HG03280 (cell line): Measurements from ENCODE around the gene ITCH.
"Not testable (repeated sequence)": the region's sequence is repeated elsewhere in the genome, so short reads cannot be mapped to it uniquely, and the experiment has no call there.

Source experiments
- ATAC-seq: cut with Tn5 transposase; IDR thresholded peaks from one replicate; pipeline ENCODE4 v1.9.1; 2021; ENCODE audit warnings: mild to moderate bottlenecking, moderate library complexity; ENCODE audit not compliant: unreplicated experiment

The ITCH gene

DNA sequence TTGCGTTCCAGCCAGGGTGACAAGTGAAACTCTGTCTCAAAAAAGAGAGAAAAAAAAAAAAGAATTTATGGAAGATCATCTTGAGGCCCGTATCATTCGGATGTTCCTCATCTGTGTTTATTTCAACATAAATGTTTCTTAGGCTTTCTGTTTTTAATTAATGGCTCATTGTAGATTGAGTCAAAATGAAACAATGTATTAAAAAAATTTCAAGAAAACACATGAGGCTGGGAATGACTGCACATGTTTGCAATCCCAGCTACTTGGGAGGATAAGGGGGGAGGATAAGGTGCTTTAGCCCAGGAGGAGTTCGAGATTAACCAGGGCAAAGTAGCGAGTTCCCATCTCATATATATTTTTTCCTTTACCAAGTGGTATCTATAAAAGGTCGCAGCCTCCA, 47.3 kb downstream of the ITCH start:
- ATAC-seq: no peak

DNA sequence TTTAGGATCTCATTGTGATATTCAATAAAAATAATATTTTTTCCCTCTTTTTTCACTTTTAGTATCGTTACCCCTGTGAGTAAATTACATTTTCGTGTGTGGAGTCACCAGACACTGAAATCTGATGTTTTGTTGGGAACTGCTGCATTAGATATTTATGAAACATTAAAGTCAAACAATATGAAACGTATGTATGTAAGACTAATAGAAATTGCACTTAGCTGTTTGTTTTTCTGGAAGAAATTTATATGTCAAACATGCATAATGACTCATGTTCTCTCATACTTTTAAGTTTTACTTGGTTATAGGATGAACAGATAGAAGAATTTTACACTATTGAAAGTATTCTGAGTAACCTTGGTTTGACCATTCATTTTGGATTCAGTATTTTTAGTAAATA, 49.4 kb downstream of the ITCH start:
- no peak for ATAC-seq

DNA sequence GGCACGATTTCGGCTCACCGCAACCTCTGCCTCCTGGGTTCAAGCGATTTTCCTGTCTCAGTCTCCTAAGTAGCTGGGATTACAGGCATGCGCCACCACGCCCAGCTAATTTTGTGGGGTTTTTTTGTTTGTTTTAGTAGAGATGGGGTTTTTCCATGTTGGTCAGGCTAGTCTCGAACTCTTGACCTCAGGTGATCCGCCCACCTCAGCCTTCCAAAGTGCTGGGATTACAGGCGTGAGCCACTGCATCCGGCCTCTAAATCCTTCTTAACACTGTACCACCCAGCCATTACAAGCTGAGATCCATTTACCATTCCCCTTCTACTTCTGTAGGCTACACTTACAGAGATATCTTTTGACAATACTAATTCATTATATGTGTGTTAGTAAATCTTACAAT, 51.5 kb downstream of the ITCH start:
- not testable (repeated sequence) for ATAC-seq

DNA sequence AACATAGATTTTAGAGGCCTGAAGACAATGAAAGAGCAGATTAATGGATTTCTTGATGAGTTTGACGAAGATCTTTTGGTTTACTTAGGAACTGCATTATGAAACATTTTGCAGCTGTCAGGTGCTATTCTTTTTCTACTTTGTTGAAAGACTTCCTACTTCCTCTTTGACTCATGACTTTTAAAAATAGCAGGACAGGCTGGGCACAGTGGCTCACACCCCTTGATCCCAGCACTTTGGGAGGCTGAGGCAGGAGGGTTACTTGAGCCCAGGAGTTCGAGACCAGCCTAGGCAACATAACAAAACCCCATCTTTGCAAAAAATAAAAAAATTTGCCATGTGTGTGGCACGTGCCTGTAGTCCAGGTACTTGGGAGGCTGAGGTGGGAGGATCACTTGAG, 52.0 kb downstream of the ITCH start:
- ATAC-seq: peak; percentile 48

DNA sequence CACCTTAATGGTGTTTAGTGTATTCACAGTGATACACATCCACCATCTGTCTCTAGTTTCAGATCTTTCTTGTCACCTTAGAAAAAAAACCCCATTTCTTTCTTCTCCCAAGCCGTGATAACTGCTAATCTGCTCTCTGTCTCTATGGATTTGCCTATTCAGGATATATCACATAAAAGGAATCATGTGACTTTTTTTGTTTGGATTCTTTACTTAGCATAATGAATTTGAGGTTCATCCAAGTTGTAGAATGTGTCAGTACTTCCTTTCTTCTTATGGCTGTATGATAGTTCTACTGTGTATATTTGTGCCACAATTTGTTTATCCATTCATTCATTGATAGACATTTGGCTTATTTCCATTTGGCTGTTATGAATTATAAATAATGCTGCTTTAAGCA, 57.1 kb downstream of the ITCH start:
- ATAC-seq: no peak

DNA sequence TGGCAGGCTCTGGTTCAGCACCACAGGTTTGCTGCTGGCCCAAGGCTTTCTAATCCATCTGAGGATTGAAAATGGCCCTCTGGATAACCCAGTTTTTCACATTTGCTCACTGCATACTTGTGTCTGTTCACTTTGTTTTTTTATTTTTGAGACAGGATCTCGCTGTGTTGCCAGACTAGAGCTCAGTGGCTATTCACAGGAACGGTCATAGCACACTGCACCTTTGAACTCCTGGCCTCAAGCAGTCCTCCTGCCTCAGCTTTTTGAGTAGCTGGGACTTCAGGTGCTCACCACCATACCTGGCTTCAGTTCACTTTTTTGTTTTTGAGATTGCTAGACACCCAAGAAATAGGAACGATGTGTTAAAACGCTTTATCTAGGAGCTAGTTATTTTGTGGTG, 57.9 kb downstream of the ITCH start:
- ATAC-seq: no peak

DNA sequence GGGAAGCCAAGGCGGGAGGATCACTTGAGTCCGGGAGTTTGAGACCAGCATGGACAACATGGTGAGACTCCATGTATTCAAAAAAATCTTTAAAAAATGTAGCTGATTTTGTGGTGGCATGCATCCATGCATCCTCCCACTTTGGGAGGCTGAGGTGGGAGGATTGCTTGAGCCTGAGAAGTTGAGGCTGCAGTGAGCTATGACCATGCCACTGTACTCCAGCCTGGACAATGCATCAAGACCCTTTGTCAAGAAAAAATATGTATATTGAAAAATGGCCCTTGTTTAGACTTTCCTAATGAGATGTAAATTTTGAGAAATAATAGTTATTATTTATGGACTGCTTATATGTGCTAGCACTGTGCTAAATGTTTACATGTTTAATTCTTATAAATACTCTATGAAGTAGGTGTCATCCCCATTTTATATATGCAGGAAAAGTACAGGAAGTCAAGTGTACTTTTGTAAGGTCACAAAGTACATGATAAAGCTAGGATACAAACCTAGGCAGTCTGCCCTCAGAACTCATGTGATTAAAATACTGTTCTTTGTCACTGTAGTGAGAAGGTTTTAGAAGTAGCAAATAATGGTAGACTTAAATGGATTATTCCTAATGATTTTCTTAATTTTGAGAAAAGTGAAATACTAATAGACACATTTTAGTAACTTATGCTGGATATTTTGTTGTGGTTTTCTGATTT, 58.8 kb downstream of the ITCH start:
- ATAC-seq: no peak

DNA sequence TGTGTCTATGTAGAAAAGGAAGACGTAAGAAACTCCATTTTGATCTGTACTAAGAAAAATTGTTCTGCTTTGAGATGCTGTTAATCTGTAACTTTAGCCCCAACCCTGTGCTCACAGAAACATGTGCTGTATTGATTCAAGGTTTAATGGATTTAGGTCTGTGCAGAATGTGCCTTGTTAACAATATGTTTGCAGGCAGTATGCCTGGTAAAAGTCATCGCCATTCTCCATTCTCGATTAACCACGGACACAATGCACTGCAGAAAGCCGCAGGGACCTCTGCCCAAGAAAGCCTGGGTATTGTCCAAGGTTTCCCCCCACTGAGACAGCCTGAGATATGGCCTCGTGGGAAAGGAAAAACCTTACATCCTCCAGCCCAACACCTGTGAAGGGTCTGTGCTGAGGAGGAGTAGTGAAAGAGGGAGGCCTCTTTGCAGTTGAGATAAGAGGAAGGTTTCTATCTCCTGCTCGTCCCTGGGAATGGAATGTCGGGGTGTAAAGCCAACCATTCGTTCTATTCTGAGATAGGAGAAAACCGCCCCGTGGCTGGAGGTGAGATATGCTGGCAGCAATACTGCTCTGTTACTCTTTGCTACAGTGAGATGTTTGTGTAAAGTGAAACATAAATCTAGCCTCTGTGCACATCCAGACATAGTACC, 62.1 kb downstream of the ITCH start:
- not testable (repeated sequence) for ATAC-seq

DNA sequence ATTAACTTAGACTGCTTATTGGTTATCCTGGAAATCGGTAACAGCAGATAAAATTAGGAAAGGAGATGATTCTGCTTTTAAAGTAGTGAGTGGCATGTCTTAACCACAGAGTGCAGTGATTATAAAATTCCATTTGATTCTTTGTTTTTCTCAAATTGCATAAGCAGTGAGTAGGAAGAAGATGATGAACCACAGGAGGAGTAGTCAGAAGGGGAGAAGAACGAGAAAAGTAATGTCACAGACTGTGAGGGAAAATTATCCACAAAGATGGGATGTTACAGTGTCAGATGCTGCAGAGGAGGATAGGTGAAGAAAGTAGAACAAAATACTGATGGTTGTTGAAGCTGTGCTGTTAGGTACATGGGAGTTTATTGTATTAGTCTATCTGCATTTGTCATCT, 63.0 kb downstream of the ITCH start:
- no peak for ATAC-seq

DNA sequence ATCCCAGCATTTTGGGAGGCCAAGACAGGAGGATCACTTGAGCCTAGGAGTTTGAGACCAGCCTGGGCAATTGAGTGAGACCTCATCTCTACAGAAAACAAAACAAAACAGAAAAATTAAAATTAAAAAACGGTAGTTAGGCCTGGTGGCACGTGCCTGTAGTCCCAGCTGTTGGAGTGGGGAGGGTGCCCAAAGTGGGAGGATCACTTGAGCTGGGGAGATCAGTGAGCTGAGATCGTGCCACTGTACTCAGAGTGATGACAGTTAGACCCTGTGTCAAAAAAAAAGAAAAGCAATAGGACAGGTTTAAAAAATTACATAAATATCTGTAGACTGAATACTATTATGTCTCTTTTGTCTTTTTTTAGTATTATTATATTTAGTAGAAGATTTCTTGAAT, 64.3 kb downstream of the ITCH start:
- no peak for ATAC-seq

DNA sequence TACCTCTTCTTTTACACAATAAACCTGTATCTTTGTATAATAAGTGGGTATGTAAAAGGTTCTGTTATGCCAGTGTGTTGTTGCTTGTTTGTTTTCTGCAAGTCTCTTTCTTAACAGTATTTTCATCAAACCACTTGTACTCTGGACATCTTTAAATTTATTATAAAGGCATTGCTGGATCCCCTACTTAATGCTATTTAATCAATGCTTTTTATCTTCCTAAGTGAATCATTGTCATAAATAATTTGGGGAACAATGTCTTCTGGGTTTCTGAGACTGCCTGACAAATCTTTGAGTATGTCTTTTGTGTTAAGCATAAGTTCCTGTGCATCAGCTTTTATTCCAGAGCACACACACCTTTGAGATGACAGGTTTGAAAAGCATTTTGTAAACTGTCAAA, 64.7 kb downstream of the ITCH start:
- ATAC-seq: no peak

DNA sequence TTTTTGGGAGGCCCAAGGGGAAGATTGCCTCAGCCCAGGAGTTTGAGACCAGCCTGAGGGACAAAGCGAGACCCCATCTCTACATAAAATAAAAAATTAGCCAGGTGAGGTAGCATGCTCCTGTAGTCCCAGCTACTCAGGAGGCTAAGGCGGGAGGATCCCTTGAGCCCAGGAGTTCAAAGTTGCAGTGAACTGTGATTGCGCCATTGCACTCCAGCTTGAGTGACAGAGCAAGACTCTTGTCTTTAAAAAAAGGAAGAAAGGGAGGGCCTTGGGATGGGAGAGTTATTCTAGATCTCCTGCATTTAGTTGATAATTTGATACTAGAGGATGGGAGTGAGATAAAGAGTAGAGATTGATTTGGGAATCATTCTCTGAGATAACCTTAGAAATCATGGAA, 68.1 kb downstream of the ITCH start:
- no peak for ATAC-seq

DNA sequence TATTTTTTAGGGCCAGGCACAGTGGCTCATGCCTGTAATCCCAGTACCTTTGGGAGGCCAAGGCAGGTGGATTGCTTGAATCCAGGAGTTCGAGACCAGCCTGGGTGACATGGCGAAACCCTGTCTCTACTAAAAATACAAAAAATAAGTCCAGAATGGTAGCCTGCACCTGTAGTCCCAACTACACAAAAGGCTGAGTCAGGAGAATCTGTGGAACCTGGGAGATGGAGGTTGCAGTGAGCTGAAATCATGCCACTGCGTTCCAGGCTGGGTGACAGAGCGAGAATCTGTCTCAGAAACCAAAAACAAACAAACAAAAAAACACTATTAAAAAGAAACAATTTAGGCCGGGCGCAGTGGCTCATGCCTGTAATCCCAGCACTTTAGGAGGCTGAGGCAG, 69.6 kb downstream of the ITCH start:
- not testable (repeated sequence) for ATAC-seq

DNA sequence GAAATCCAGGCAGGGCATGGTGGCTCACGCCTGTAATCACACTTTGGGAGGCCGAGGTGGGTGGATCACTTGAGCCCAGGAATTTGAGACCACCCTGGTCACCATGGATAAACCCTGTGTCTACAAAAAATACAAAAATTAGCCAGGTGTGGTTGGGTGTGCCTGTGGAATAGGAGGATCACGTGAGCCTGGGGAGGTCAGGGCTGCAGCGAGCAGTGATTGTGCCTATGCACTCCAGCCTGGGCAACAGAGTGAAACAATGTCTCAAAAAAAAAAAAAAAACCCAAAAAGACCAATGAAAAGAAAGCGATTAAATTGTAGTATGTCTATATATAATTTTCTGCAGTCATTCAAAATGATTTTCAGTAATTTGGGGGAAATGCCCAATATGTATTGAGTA, 70.3 kb downstream of the ITCH start:
- no peak for ATAC-seq

DNA sequence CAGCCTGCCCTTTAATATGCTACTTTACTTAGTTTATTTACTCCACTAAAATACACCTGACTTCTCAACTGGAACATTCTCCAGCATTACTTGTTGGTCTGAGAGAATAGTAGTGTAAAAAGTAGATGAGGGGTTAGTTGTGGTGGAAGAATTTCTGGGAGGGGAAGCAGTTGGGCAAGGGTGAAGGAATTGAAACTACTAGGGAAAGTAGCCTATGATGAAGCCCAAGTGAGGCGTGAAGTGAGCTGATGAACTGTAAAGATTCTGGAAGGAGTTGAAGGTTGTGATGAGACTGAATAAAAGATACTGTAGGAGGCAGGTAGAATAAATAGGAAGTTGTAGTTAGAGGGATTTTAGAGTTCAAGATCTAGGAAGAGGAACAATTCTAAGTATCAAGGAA, 72.5 kb downstream of the ITCH start:
- no peak for ATAC-seq

DNA sequence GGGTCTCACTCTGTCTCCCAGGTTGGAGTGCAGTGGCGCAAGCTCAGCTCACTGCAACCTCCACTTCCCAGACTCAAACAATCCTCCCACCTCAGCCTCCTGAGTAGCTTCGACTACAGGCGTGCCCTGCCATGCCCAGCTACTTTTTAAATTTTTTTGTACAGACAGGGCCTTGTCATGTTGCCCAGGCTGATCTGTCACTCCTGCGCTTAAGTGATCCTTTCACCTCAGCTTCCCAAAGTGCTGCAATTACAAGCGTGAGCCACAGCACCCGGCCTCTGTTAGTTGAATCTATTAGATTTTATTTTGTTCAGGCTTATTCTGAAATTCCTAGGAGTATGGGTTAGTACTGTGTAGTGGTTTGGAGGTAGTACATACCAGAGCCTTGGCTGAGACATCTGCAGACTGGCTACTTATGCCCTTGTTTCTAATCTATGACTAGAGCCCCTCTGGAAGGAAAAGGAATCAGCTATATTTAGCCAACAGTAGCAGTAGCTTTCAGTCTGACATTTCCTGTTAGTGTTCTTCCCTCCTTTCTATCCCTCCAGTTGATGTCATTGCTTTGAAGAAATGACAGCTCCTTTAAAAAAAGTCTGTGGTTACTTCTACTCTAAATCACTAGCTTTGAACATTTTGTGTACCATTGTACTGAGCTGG, 74.4 kb downstream of the ITCH start:
- no peak for ATAC-seq

DNA sequence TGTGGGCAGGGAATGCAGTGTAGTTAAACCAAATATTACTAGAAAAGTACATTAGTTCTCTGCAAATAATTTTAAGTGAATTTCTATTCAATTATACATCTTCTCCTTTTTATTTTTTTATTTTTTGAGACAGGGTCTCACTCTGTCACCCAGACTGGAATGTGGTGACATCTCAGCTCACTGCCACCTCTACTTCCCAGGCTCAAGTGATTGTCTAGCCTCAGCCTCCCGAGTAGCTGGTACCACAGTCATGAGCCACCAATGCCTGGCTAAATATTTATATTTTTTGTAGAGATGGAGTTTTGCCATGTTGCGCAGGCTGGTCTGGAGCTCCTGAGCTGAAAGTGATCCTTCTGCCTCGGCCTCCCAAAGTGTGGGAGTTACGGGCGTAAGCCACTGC, 76.1 kb downstream of the ITCH start:
- no peak for ATAC-seq

DNA sequence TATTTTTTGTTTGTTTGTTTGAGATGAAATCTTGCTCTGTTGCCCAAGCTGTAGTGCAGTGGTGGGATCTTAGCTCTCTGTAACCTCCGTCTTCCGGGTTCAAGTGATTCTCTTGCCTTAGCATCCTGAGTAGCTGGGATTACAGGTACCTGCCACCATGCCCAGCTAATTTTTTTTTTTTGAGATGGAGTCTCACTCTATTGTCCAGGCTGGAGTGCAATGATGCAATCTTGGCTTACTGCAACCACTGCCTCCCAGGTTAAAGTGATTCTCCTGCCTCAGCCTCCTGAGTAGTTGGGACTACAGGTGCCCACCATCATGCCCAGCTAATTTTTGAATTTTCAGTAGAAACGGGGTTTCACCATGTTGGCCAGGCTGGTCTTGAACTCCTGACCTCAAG, 78.3 kb downstream of the ITCH start:
- not testable (repeated sequence) for ATAC-seq

DNA sequence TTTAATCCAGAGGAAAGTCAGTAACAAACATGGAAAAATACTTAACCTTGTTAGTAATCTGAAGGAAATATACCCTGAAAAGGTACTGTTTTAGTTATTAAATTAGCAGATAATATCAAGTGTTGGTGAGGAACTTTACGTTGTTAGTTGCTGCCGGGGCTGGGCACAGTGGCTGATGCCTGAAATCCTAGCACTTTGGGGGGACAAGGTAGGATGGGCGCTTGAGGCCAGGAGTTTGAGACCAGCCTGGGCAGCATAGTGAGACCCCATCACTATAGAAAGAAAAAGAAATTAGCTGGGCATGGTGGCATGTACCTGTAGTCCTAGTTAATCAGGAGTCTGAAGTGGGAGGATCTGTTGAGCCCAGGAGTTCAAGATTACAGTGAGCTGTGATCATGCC, 80.5 kb downstream of the ITCH start:
- no peak for ATAC-seq

DNA sequence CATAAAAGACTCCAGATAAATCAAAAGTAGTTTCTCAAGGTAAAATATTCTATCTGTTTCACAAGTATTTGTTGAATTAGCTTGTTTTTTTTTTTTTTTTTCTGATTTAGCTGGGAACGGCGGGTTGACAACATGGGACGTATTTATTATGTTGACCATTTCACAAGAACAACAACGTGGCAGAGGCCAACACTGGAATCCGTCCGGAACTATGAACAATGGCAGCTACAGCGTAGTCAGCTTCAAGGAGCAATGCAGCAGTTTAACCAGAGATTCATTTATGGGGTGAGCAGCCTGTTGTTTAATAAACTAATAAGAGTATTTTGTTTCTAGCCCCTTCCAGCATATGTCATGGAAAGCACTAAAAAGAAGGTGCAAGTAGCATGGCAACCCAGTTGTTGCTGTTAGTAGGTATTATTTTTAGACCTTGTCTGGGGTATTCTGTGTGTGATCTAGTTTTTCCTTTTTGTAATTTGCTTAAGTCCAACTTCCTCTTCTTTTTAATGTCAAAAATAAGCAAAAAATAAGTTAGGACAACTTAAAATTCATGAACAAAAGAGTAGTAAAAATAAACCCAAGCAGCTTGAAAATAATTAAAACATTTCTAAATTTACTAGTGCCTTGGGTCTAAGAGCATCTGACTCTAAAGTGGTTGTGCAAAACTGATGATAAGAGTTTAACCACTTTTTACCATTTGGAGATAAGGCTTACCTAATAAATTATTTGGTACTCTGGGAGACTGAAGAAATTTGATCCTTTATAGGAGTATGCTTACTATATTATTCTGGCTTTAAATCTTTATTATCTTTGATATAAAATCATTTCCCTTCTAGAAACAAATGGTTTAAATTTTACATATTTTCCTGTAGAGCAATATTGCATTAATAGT, 82.3 kb downstream of the ITCH start:
- no peak for ATAC-seq

DNA sequence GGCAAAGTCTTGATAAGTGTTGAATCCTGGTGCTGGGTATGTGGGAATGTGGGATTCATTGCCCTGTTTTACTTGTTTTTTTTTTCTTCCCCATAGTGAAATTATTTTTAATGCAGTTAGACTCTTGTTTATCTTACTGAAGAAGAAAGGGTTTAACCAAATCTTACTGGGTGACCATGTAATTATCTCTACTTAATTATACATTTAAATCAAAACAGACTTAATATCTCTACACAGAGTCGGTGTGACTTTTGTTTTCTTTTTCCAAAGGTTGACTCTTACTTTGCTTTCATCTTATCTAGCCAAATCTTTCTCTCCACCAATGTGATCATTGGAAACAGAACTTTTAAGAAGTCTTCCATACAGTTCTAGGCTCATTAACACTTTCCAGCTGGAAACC, 85.4 kb downstream of the ITCH start:
- ATAC-seq: no peak
